ENCODE measurements around the gene VPREB1.

Gene VPREB1, protein sequence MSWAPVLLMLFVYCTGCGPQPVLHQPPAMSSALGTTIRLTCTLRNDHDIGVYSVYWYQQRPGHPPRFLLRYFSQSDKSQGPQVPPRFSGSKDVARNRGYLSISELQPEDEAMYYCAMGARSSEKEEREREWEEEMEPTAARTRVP

DNA sequence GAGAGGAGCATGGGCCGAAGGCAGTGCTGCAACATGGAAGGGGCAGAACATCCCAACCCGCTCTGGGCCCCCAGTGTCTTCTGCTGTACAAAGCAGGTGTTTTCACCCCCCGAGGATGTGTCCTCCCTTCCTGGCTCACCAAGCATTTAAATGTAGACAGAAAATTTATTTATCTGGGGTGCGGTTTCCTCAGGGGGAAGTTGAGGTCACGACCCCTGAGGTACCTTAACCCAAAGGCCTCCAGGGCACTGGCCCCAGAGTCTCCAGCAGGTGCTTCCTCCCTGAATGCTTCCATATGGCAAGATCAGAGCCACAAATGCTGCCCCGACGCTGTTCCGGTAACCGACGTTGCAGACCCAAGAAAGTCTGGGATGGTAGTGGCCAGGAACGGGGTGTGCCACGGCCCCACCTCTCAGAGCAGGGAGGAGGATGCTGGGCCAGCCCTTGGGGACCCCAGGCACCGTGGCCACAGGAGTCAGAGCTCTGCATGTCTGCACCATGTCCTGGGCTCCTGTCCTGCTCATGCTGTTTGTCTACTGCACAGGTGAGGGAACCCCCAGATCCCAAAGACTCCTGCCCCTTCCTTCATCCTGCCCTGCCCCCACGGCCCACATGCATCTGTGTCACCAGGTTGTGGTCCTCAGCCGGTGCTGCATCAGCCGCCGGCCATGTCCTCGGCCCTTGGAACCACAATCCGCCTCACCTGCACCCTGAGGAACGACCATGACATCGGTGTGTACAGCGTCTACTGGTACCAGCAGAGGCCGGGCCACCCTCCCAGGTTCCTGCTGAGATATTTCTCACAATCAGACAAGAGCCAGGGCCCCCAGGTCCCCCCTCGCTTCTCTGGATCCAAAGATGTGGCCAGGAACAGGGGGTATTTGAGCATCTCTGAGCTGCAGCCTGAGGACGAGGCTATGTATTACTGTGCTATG lies at the start of gene VPREB1:
Gene VPREB1 (plus strand): TSS at position 471 of the 935 bp plus-strand sequence. CDS start 28 bp downstream, at position 499.
- H3K27me3 Mint-ChIP-seq (ENCODE audit: low read depth) = peaks cover 6% of the 10 kb centered on the region
- H3K27ac Mint-ChIP-seq = no peak within 1 kb of the TSS
- H3K4me3 Mint-ChIP-seq = no peak within 1 kb of the TSS
- no peaks in the 10 kb centered on the region for H3K9me3 Mint-ChIP-seq
- H3K36me3 Mint-ChIP-seq (ENCODE audit: low read depth) = no peaks in the 10 kb centered on the region
- H3K4me1 Mint-ChIP-seq (ENCODE audit: low read depth) = peaks cover 19% of the 10 kb centered on the region

DNA sequence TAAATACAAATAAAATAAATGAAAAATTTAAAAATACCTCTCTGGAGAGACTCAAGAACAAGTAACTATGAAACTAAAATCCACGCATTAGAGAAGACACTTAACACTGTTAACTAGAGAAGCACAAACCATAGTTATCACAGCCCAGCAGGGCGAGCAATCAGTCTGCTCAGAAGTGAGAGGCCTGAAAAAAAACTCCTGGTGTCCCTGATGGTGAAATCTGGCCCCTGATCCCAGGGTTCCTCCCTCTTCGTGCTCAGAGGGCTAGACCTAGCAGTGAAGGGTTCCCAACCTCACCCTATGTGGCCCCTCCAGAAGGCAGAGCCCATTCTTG lies 49.7 kb upstream of the VPREB1 start:
- Mint-ChIP-seq H3K9me3 (no peaks in the 10 kb centered on the region), H3K27ac (no peak overlapping the region), H3K36me3 (ENCODE audit: low read depth) (no peaks in the 10 kb centered on the region), H3K27me3 (ENCODE audit: low read depth) (peaks cover 32% of the 10 kb centered on the region), H3K4me1 (ENCODE audit: low read depth) (peaks cover 2% of the 10 kb centered on the region), H3K4me3 (no peak overlapping the region)

DNA sequence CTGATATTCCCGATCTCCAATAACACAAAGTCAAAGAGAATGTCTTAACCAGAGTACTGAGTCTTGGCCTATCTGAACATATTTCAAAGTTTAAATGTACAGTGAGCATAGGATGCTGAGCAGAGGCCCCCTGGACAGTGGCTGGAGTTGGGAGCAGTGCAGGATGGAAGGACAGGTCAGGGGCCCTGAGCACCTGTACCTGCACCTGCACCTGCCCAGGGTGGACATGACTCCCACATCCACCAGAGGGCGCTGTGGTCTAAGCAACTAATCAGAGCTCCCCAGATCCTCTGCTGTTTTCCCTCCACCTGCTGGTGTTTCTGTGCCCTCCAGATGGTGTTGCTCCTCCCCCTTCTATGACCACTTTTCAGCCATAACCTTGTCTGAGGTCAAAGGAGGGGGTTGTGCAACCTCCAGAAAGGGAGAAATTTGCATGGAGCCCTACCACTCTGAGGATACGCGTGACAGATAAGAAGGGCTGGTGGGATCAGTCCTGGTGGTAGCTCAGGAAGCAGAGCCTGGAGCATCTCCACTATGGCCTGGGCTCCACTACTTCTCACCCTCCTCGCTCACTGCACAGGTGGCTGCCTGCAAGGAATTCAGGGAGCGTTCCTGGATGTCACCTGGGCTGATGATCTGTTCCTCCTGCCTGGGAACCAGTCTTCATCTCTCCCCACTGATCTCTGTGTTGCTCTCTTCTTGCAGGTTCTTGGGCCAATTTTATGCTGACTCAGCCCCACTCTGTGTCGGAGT lies 49.1 kb upstream of the VPREB1 start:
- Mint-ChIP-seq H3K36me3 (ENCODE audit: low read depth) (no peaks in the 10 kb centered on the region), H3K27me3 (ENCODE audit: low read depth) (peaks cover 27% of the 10 kb centered on the region), H3K27ac (no peak overlapping the region), H3K4me3 (no peak overlapping the region), H3K9me3 (no peaks in the 10 kb centered on the region), H3K4me1 (ENCODE audit: low read depth) (peaks cover 2% of the 10 kb centered on the region)

DNA sequence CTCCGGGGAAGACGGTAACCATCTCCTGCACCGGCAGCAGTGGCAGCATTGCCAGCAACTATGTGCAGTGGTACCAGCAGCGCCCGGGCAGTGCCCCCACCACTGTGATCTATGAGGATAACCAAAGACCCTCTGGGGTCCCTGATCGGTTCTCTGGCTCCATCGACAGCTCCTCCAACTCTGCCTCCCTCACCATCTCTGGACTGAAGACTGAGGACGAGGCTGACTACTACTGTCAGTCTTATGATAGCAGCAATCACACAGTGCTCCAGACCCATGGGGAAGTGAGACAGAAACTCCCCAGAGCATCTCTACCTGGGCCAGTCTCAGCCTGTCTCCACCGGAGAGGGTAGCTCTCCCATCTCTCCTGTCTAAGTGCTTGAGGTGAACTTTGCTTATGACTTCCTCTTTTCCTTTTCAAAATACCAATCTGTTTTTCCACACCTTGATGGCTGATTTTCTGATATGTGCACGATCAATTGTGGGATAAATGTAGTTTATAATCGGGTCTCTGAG lies 48.5 kb upstream of the VPREB1 start:
- Mint-ChIP-seq H3K9me3 (no peaks in the 10 kb centered on the region), H3K4me1 (ENCODE audit: low read depth) (peaks cover 2% of the 10 kb centered on the region)

DNA sequence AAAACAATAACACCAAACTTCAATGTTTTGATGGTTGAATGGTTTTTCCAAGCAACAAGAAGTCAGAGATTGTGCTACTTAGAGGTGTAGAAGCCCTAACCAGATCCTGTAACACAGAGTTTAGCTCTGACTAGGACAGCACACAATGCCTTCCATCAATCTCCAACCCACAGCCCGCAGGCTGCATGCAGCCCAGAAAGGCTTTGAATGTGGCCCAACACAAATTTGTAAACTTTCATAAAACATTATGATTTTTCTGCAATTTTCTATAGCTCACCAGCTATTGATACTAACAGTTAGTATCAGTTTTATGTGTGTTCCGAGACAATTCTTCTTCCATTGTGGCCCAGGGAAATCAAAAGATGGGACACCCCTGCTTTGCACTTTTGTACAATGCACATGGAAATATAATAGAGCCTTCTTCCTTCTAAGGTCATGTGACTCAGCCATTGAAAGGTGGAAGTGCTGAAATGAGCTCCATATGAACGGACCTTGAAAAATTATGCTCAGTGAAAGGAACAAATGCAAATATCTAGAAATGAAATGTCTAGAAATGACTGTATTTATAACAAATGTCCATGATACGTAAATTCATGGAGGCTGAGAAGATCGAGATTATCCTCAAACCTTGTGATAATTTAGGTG lies 47.6 kb upstream of the VPREB1 start:
- Mint-ChIP-seq H3K4me1 (ENCODE audit: low read depth) (peaks cover 2% of the 10 kb centered on the region), H3K27me3 (ENCODE audit: low read depth) (peaks cover 14% of the 10 kb centered on the region), H3K27ac (no peak overlapping the region), H3K36me3 (ENCODE audit: low read depth) (no peaks in the 10 kb centered on the region), H3K9me3 (no peaks in the 10 kb centered on the region), H3K4me3 (no peak overlapping the region)

More for the DNA sequence above, 48.5 kb upstream of the VPREB1 start:
- Mint-ChIP-seq H3K27me3 (ENCODE audit: low read depth) (peaks cover 20% of the 10 kb centered on the region), H3K4me3 (no peak overlapping the region), H3K36me3 (ENCODE audit: low read depth) (no peaks in the 10 kb centered on the region), H3K27ac (no peak overlapping the region)

DNA sequence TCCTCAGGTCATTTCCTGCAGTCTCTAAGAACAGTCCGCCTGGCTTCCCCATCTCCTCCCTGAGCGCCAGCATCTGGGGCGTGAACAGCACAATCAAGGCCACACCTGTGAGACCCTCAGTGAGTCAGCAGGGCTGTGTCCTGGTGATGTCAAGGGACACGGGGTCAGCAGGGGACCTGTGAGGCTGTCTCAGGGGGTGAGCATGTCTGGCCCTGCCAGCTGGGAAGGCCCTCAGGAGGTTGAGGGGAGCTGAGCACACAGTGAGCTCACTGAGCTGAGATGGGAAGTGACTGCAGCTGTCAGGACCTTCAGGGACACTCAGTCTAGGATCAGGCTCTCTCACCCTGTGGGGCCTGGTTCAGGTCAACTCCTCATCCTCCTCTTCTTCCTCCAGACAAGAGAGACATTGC lies 46.6 kb upstream of the VPREB1 start:
- Mint-ChIP-seq H3K4me1 (ENCODE audit: low read depth) (peaks cover 2% of the 10 kb centered on the region), H3K4me3 (no peak overlapping the region), H3K36me3 (ENCODE audit: low read depth) (no peaks in the 10 kb centered on the region), H3K9me3 (no peaks in the 10 kb centered on the region), H3K27me3 (ENCODE audit: low read depth) (peaks cover 8% of the 10 kb centered on the region), H3K27ac (no peak overlapping the region)

DNA sequence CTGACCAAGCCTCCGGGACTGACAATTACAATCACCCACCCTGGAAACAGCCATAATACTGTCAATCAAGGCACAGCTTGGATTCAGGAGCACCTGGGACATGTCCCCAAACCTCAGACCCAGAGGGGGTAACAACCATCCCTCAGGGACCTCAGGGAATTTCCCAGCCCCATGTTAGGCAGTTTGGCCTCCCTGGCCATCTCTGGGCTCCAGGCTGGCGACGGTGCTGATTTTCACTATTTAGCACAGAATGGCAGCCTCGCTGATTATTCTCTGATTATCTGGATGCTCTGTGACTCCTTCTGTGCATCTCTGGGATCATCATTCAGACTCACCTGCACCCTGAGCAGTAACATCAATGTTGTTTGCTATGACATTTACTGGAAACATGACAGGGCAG lies 45.8 kb upstream of the VPREB1 start:
- peaks cover 2% of the 10 kb centered on the region for H3K4me1 Mint-ChIP-seq (ENCODE audit: low read depth)
- no peaks in the 10 kb centered on the region for H3K9me3 Mint-ChIP-seq
- peaks cover 8% of the 10 kb centered on the region for H3K27me3 Mint-ChIP-seq (ENCODE audit: low read depth)
- no peak overlapping the region for H3K27ac Mint-ChIP-seq
- H3K36me3 Mint-ChIP-seq (ENCODE audit: low read depth) = no peaks in the 10 kb centered on the region
- H3K4me3 Mint-ChIP-seq = no peak overlapping the region

DNA sequence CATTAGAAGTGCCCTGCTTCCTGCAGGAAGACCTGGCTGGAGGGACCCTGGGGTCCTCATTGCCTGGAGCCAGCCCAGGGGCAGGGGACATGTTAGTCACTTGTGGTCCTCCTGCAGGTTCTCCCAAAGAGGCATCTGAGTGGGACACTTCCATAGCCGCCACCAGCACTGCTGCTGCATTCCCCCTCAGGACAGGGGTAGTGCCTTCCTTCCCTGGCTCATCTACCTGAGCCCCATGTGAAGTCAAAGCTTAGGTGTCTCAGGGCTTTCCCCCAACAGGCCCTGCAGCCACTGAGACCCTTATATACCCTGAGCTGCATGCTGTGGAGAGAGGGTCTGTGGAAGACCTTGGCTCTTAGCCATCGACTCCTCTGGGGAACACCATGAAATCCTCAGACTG lies 45.0 kb upstream of the VPREB1 start:
- Mint-ChIP-seq H3K27me3 (ENCODE audit: low read depth) (peaks cover 8% of the 10 kb centered on the region), H3K36me3 (ENCODE audit: low read depth) (no peaks in the 10 kb centered on the region), H3K9me3 (no peaks in the 10 kb centered on the region), H3K27ac (no peak overlapping the region), H3K4me3 (no peak overlapping the region), H3K4me1 (ENCODE audit: low read depth) (peaks cover 2% of the 10 kb centered on the region)

DNA sequence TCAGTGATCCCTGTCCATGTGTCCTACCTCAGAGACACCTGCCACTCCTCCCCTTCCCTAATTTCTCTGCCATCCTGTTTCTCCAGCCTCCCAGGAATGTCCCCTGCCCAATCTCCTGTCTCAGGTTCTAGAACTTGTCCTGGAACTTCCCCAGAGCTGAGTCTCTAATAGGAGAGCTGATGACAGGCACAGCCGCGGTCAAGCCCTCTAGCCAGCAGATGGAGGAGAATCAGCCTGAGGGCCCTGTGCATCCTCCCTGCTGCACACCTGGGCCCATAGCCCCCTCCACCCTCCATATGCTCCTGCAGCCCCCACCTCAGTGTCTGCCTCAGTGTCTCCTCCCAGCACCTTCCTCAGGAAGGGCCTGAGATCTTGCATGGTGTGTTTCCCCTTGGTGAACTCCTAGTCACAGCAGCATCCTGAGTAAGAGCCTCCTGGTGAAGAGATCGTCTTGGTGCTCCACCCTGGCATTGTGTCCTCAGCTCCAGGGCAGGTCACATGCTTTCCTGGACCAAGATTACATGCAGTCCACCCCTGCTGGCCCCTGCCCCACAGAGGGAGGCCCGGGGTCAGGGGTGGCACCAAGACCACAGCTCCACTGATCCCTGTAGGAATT lies 43.9 kb upstream of the VPREB1 start:
- Mint-ChIP-seq H3K27me3 (ENCODE audit: low read depth) (peaks cover 5% of the 10 kb centered on the region), H3K9me3 (no peaks in the 10 kb centered on the region)

DNA sequence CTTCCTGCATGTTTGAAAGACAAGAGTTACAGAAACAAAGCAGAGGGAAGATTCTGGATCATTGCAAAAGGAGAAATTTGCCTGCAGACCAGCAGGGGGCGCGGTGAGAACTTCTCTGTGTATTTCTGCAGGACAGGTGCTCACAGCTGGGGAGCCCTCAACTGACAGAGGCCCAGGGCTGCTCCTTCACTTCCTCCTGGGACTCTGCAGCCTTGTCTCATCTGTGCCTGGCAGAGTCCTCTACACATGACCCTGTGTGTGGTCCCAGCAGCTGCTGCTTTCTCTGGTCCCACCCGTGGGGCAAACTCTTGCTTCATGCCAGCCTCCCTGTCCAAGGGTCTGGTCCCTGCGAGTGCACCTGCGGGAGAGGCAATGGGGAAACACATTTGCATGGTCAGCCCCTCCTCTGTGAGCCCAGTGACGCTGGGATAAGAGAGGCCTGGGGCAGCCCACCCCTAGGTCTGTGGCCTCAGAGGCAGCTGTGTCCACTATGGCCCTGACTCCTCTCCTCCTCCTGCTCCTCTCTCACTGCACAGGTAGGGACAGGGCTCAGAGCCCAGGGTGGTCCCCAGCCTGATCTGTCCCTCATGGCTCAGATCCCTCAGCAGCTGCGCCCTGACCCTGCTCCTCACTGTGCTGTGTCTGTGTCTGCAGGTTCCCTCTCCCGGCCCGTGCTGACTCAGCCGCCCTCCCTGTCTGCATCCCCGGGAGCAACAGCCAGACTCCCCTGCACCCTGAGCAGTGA lies 43.2 kb upstream of the VPREB1 start:
- peaks cover under 1% of the 10 kb centered on the region for H3K27me3 Mint-ChIP-seq (ENCODE audit: low read depth)
- no peaks in the 10 kb centered on the region for H3K36me3 Mint-ChIP-seq (ENCODE audit: low read depth)
- no peak overlapping the region for H3K4me3 Mint-ChIP-seq
- no peak overlapping the region for H3K27ac Mint-ChIP-seq
- H3K4me1 Mint-ChIP-seq (ENCODE audit: low read depth) = no peaks in the 10 kb centered on the region
- H3K9me3 Mint-ChIP-seq = no peaks in the 10 kb centered on the region

More for the DNA sequence above, 43.9 kb upstream of the VPREB1 start:
- Mint-ChIP-seq H3K27ac (no peak overlapping the region), H3K36me3 (ENCODE audit: low read depth) (no peaks in the 10 kb centered on the region), H3K4me1 (ENCODE audit: low read depth) (no peaks in the 10 kb centered on the region), H3K4me3 (no peak overlapping the region)

DNA sequence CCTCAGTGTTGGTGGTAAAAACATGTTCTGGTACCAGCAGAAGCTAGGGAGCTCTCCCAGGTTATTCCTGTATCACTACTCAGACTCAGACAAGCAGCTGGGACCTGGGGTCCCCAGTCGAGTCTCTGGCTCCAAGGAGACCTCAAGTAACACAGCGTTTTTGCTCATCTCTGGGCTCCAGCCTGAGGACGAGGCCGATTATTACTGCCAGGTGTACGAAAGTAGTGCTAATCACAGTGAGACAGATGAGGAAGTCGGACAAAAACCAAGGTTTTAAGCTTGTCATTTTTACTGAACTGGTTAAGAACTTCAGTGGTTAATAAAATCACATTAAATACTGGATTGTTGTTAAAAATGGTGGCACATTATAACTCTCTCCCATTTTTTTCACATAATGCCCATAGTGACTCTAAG lies 42.6 kb upstream of the VPREB1 start:
- Mint-ChIP-seq H3K36me3 (ENCODE audit: low read depth) (no peaks in the 10 kb centered on the region), H3K27ac (no peak overlapping the region), H3K9me3 (no peaks in the 10 kb centered on the region), H3K27me3 (ENCODE audit: low read depth) (no peaks in the 10 kb centered on the region), H3K4me1 (ENCODE audit: low read depth) (no peaks in the 10 kb centered on the region), H3K4me3 (no peak overlapping the region)

DNA sequence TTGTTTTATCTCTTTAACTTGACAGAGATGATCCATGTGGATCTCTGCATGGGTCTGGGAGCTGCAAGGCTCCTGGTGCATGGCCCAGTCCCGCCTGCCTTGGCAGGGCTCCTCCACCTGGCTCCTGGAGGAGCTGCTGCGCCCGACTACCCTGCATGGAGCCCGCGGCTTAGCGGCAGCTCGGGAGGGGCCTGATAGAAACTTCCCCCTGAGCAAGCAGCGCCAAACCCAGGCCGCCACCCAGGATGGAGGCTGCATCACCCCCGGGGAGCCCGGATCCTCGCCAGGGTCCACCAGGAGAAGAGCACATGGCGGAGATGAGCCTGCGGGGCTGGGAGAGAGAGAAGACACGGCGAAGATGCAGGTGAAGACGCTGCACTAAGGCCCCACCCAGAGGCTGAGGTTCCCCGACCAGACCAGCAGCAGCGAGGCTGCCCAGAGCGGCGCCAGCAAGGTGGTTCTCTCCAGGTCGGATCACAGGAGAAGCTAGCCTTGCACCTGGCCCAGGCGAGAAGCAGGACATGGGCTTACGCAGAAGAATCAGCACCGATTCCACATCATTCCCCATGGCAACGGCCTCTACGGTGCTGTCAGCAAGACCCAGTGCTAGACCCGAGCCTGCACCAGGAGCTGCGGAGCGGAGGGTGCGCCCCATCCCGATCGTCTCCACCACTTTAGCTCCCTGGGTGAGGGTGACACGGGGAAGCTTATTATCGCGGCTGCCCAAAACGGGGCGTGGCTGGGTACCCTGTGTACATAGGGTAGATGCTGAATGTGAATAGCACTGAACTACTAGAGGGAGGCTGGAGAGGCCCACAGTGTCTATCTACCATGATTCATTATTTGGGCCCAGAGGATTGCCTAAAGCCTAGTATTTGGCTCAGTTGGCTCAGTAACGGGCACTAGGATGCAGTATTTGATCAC lies 41.3 kb upstream of the VPREB1 start:
- Mint-ChIP-seq H3K27ac (no peak overlapping the region), H3K4me3 (no peak overlapping the region), H3K9me3 (no peaks in the 10 kb centered on the region), H3K4me1 (ENCODE audit: low read depth) (peaks cover 8% of the 10 kb centered on the region), H3K27me3 (ENCODE audit: low read depth) (no peaks in the 10 kb centered on the region), H3K36me3 (ENCODE audit: low read depth) (no peaks in the 10 kb centered on the region)

Measured in T-helper 1 cell treated with Interleukin-12 subunit alpha and Interleukin-12 subunit beta and Interleukin-4 antibody, amounts not matched to agents 30 μg/mL and 1 μg/mL, for 36 hours (primary cell).